Endothelial cell of umbilical vein (primary cell): ENCODE data around the gene MYO1G. TPM values are rescaled to one million over a fixed set of nuclear protein-coding genes. Genes with fewer than 3 reads are reported as not detected.

ENCODE experiments used
- BruUV-seq: library from RNA; stranded (reverse); fragments of 400-500 nt; replicated peaks from 2 replicates; lab custom pipeline; 2021; lab: Mats Ljungman, UMichigan
- CTCF ChIA-PET: fragments of 300-600, 350-600 bp; sonication (Branson Sonifier 250); formaldehyde crosslinking; loops from one replicate; lab custom pipeline; 2021; ENCODE audit warnings: antibody characterized with exemption, inconsistent platforms; lab: Charles Lee
- POLR2A ChIA-PET: fragments of 300-600, 350-600 bp; sonication (Branson Sonifier 250); formaldehyde crosslinking; loops from one replicate; lab custom pipeline; 2021; ENCODE audit warnings: antibody characterized with exemption, inconsistent platforms; lab: Charles Lee
- DNase-seq: peaks from one replicate; pipeline ENCODE4 v3.0.0-alpha.2; 2011; ENCODE audit warnings: low read depth, low spot score
- FAIRE-seq: peaks from 2 replicates; lab custom pipeline; 2011; peaks lifted over from hg19 to GRCh38; lab: Jason Lieb, UNC
- H2AFZ ChIP-seq: 2 replicates; pipeline ENCODE4 v1.6.0; 2012; ENCODE audit warnings: low read depth, low read length, control low read depth, inconsistent platforms
- H3K27ac ChIP-seq: 2 replicates; pipeline ENCODE4 v1.5.1; 2011; ENCODE audit warnings: low read depth, mild to moderate bottlenecking, control low read depth, low read length, moderate library complexity; ENCODE audit not compliant: insufficient read depth
- H3K27me3 ChIP-seq, 2 experiments: 2 replicates each; pipeline versions ENCODE4 v1.6.0 to v1.6.1; 2011; ENCODE audit warnings: low read length in 2 of 2, mixed read lengths in 1 of 2; ENCODE audit not compliant: control insufficient read depth in 2 of 2, insufficient read depth in 2 of 2
- H3K36me3 ChIP-seq, 2 experiments: 2 replicates in 1 of 2; 3 replicates in 1 of 2; pipeline ENCODE4 v1.5.1; 2011; ENCODE audit warnings: low read length in 2 of 2, mild to moderate bottlenecking in 1 of 2, moderate library complexity in 1 of 2; ENCODE audit not compliant: control insufficient read depth in 2 of 2, insufficient read depth in 2 of 2; ENCODE audit errors: extremely low read depth in 1 of 2
- H3K4me1 ChIP-seq: 3 replicates; pipeline ENCODE4 v1.5.1; 2011; ENCODE audit warnings: mild to moderate bottlenecking, low read length; ENCODE audit not compliant: control insufficient read depth, insufficient read depth; ENCODE audit errors: extremely low read depth
- H3K4me2 ChIP-seq: 2 replicates; pipeline ENCODE4 v1.6.1; 2011; ENCODE audit warnings: low read length, control low read depth, mixed read lengths; ENCODE audit not compliant: insufficient read depth
- H3K4me3 ChIP-seq, 3 experiments: fragments of 200-600 bp in 1 of 3; sonication (generic), shearing (Covaris generic) in 1 of 3; replicated peaks in 1 of 3; 2 replicates each; pipeline ENCODE4 v1.5.1; 2011 to 2016; ENCODE audit warnings: control low read depth in 3 of 3, low read length in 3 of 3, mild to moderate bottlenecking in 2 of 3, inconsistent platforms in 1 of 3, low read depth in 1 of 3, moderate library complexity in 1 of 3; ENCODE audit not compliant: insufficient read depth in 1 of 3
- H3K79me2 ChIP-seq: 2 replicates; pipeline ENCODE4 v1.6.0; 2012; ENCODE audit warnings: low read length, inconsistent platforms; ENCODE audit not compliant: control insufficient read depth, insufficient read depth
- H3K9ac ChIP-seq: replicated peaks from 2 replicates; pipeline ENCODE3; 2011; ENCODE audit warnings: low read length, control low read depth; ENCODE audit not compliant: insufficient read depth; ENCODE audit errors: extremely low read depth
- H3K9me1 ChIP-seq: replicated peaks from 3 replicates; pipeline ENCODE4 v1.6.0; 2011; ENCODE audit warnings: mild to moderate bottlenecking, low read length; ENCODE audit not compliant: control insufficient read depth, insufficient read depth; ENCODE audit errors: extremely low read depth
- H3K9me3 ChIP-seq: replicated peaks from 2 replicates; pipeline ENCODE4 v1.5.1; 2012; ENCODE audit warnings: low read length, inconsistent platforms; ENCODE audit not compliant: control insufficient read depth, insufficient read depth
- H4K20me1 ChIP-seq: replicated peaks from 2 replicates; pipeline ENCODE3; 2011; ENCODE audit warnings: mild to moderate bottlenecking, low read length; ENCODE audit not compliant: control insufficient read depth, insufficient read depth; ENCODE audit errors: extremely low read depth
- CTCF ChIP-seq, 2 donors: IDR thresholded peaks; 1 replicate in 1 of 2; 2 replicates in 1 of 2; pipeline ENCODE4 v1.5.1; 2011; ENCODE audit warnings: low read length in 2 of 2, mild to moderate bottlenecking in 2 of 2, moderate library complexity in 2 of 2, control low read depth in 1 of 2, inconsistent platforms in 1 of 2, low read depth in 1 of 2; ENCODE audit not compliant: insufficient read depth in 1 of 2; ENCODE audit errors: extremely low read depth in 1 of 2
- EZH2 ChIP-seq: IDR thresholded peaks from 2 replicates; pipeline ENCODE4 v1.6.1; 2012; ENCODE audit warnings: borderline replicate concordance, low read depth, mild to moderate bottlenecking, moderate library complexity, low read length, inconsistent platforms; ENCODE audit not compliant: severe bottlenecking
- FOS ChIP-seq: IDR thresholded peaks from 2 replicates; pipeline ENCODE4 v1.6.1; 2011; ENCODE audit warnings: mild to moderate bottlenecking, low read length, moderate library complexity, borderline replicate concordance; ENCODE audit not compliant: insufficient read depth
- GATA2 ChIP-seq: IDR thresholded peaks from 2 replicates; pipeline ENCODE4 v1.7.0; 2011; ENCODE audit warnings: low read depth, mild to moderate bottlenecking, moderate library complexity, mixed read lengths, low read length; ENCODE audit not compliant: insufficient read length, insufficient read depth
- JUN ChIP-seq: IDR thresholded peaks from 2 replicates; pipeline ENCODE4 v1.6.1; 2011; ENCODE audit warnings: borderline replicate concordance, low read depth; ENCODE audit not compliant: insufficient read length, insufficient read depth
- MAX ChIP-seq: IDR thresholded peaks from 2 replicates; pipeline ENCODE4 v1.6.1; 2011; ENCODE audit not compliant: insufficient read depth, insufficient read length
- MYC ChIP-seq: IDR thresholded peaks from one replicate; pipeline ENCODE4 v1.6.1; 2011; ENCODE audit warnings: mild to moderate bottlenecking, low read depth, low read length
- POLR2A ChIP-seq: IDR thresholded peaks from 2 replicates; pipeline ENCODE4 v1.6.1; 2012; ENCODE audit warnings: low read depth, mild to moderate bottlenecking, control low read depth, low read length
- POLR2AphosphoS5 ChIP-seq: IDR thresholded peaks from 2 replicates; pipeline ENCODE4 v1.6.1; 2012; ENCODE audit warnings: low read depth, mild to moderate bottlenecking, control low read depth, low read length, moderate library complexity; ENCODE audit not compliant: insufficient read depth
- dilution Hi-C: fragments of 300-500 bp; cut with MboI; formaldehyde crosslinking; loops from one replicate; pipeline ENCODE4 v1.15.0; 2019; ENCODE audit warnings: low sequenced_read_pairs; ENCODE audit not compliant: extremely low pct_ligation_motif_present
- intact Hi-C: fragments of 100-400 bp; cut with micrococcal nuclease; formaldehyde crosslinking; loops from one replicate; pipeline ENCODE4 v1.10.0; 2022
- polyA plus RNA-seq, 4 experiments: library from polyadenylated mRNA; depleted of rRNA in 3 of 4; stranded (reverse) in 3 of 4; unstranded in 1 of 4; fragments of >200 nt; gene quantifications; 2 replicates each; pipeline versions ENCODE4 v1.2.1 to v1.2.3, GENCODE V29; 2011 to 2012; ENCODE audit warnings: missing spikeins in 1 of 4
- total RNA-seq: library from RNA; stranded (reverse); gene quantifications from 2 replicates; pipeline ENCODE4 v1.2.3, GENCODE V29; 2021

The MYO1G gene
- total and polyA plus RNA-seq, 2 donors (not counting 3 experiments of a cell fraction or from before 2014, with no cell fraction given) = 0.11 TPM; not detected in 1

GRCh38 chr7:44989132-44989531 lies 10.3 kb upstream of the MYO1G start:
- intact Hi-C loops = no loop called here
- CTCF ChIA-PET = interaction anchor here (2.2 to 3.2 kb wide), 2 partner anchors 10 to 16 kb away, joined by 15 to 21 read pairs; partner anchors contain the start of gene CCM2
- Histone ChIP-seq H3K36me3 (peaks cover 3 to 4% of the 10 kb centered on the region in 2 experiments), H3K27ac (no peak overlapping the region), H3K27me3 (no peaks in the 10 kb centered on the region), H2AFZ (no peak overlapping the region), H3K9me1 (no peaks in the 10 kb centered on the region), H3K4me2 (no peak overlapping the region), H4K20me1 (no peaks in the 10 kb centered on the region), H3K9me3 (no peaks in the 10 kb centered on the region), H3K79me2 (peaks cover 23% of the 10 kb centered on the region), H3K9ac (no peak overlapping the region), H3K4me3 (no peak overlapping the region), H3K4me1 (peaks cover 24% of the 10 kb centered on the region)
- POLR2A ChIA-PET = interaction anchor here (0.7 kb wide), 1 partner anchor 403 kb away, joined by 3 read pairs; no protein-coding TSS in a partner anchor
- dilution Hi-C loops = no loop called here
- FAIRE-seq = no peak
- TF ChIP-seq POLR2A (no peak), EZH2 (no peak), POLR2AphosphoS5 (no peak), JUN (no peak), MAX (no peak), GATA2 (no peak), FOS (no peak), MYC (no peak), CTCF (IDR thresholded peaks at IDR 0.05; ENCODE audit: extremely low read depth in 1 of 2, insufficient read depth in 1 of 2, low read depth in 1 of 2, low read length in 2 of 2) (no peak)
- no peak for DNase-seq
- BruUV-seq = no TSS peak
